NCI-H526 (cell line): ENCODE measurements around the gene LRP1-AS.

Experiments used
- DNase-seq, 2 experiments: peaks; one replicate each; lab custom pipeline; 2025; lab: John Stamatoyannopoulos, UW

The LRP1-AS gene

DNA sequence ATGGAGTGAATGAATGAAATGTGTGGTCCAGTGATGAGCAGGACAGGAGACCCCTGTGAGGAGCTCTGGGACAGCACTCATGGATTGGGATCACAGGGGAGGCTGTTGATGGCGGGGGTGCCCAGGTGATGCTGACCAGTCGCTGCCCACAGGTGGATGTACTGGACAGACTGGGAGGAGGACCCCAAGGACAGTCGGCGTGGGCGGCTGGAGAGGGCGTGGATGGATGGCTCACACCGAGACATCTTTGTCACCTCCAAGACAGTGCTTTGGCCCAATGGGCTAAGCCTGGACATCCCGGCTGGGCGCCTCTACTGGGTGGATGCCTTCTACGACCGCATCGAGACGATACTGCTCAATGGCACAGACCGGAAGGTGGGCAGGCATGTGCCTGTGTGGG is 13.3 kb upstream of the LRP1-AS start:
- no peak for DNase-seq

DNA sequence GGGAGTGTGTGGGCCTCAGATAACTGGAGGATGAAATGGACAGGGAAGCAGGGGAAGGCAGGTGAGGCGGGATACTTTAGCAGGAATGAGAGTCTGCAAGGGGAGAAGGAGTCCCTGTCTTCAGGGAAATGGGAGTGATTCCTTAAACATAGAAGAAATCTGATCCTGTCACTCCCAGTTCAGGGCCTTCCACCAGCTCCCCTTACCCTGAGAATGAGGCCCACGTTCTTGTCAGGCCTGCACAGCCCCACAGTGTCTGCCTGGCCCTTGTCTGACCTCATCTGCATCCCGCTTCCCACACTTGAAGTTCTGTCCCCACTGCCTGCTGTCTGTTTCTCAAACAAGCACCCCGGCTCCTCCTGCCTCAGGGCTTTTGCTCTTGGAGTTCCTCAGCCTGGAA is 12.6 kb upstream of the LRP1-AS start:
- no peak for DNase-seq

DNA sequence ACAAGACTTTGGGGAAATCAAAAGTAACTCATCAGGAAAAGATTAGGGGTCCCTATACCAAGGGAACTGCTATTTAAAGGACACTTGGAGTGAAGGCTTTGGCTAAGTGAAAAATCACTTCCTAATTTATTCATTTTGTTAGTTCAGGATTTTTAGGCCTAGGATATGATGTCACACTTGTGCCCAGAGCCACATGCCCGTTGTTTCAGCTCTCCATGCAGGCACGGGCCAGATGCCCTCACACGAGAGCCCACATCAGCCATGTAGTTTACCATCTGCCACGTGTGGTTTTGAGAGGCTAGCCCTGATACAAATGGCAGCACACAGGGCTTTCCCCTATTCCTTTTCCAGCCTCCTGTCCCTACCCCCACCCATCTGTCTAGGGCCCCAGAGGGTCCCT is 11.9 kb upstream of the LRP1-AS start:
- no peak for DNase-seq

DNA sequence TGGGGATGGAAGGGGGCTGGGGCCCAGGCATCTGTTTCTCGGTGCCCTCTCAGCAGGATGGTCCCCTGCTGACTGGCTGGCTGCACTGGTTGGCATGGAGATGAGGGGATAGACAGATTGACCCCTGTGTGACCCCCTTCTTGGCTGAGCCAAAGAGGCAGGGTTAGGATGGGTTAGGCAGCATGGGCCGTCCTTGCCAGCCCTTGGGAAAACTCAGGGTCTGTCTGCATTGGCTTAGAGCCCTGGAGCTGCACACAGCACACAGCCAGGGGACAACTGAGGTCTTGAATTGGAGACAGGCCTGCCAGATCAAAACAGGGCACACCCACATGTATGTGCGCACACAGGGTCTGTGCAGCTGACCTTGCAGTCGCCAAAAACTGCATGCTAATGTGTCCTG is 11.2 kb upstream of the LRP1-AS start:
- no peak for DNase-seq

DNA sequence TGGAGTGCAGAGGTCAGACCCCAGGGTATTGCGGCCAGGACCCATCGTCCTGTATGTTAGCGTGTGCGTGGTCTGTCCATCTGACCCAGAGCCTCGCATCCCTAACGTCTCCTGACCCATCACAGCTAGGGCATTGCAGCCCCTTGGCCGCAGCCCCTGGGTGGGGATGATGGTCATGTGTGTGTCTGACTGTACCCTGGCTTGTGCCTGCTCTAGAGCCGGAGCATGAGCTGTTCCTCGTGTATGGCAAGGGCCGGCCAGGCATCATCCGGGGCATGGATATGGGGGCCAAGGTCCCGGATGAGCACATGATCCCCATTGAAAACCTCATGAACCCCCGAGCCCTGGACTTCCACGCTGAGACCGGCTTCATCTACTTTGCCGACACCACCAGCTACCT is 10.8 kb upstream of the LRP1-AS start:
- no peak for DNase-seq

DNA sequence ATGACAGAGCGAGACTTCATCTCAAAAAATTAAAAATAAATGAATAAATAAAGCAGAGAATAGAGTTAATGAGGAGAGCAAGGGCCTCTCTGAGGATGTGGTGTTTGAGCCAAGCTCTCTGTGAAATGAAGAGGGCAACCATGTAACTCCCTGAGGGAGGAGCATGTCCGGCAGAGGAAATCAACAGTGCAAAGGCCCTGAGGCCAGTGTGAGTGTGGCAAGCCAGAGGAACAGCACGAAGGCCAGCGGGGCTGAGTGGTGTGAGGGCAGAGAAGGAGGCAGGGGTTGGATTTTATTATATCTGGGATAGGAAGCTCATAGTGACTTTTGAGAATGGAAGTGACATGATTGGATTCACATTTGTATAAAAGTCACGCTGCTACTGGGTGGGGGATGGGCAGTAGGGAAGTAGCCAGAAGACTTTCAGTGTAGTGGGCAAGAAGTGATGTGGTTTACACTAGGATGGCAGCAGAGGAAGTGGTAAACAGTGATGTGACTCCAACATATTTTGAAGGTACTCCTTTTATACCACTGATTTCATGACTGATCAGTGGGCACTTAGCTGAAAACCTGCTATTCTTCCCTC is 10.3 kb upstream of the LRP1-AS start:
- no peak for DNase-seq

DNA sequence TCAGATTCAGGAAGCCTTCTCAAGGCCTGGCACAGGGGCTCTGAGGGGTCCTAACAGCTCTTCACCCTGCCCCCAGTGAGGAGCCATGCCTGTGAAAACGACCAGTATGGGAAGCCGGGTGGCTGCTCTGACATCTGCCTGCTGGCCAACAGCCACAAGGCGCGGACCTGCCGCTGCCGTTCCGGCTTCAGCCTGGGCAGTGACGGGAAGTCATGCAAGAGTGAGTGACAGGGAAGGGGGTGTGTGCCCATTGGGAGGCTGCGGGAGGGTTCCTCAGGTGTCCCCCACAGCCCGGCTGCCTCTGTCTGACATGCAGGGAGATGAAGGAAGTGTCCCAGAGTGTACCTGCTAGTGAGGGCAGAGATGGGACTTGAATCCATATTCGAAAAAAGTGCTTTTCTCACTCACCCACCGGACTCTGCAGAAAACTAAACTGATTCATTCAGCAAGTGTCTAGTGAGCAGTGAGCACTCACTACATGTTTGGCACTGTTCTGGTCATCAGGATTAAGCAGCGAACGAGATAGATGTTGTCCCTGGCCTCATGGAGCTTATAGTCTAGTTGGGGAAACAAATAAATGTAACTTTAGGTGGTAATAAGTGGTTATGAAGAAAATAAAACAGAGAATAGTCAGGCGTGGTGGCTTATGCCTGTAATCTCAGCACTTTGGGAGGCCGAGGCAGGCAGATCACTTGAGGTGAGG is 9.4 kb upstream of the LRP1-AS start:
- DNase-seq, result no peak

- peak; percentile 34 to 63 for DNase-seq
Measured at GRCh38 chr12:57154804-57155434, 7.5 kb upstream of the LRP1-AS start.

GRCh38 chr12:57154076-57154475 is 6.7 kb upstream of the LRP1-AS start:
- no peak for DNase-seq

DNA sequence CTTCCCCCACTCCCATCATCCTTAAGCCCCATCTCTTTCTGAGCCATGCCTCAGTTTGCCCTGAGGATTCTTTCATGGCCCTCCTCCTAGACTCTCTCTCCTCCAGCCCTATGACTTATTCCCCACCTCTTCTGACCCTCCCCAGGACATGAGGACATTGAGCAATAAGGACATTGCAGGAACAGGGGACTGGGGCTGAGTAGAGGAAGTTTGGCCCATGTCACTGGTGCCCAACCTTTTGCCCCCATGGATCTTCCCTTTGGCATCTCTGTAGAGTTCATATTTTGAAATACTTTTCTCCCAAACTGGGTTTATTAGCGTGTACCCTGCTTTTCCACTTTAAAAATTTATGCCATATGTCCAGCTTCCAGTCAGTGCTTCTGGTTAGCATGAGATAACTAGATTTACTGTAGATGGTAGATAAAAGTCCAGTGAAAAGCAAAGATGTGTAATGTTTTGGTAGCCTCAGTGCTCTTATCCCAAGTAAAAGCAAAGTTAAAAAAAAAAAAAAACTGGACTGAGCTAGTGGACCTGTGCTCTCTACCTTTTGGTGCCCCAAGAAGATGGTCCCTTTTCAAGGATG is 6.1 kb upstream of the LRP1-AS start:
- no peak for DNase-seq

GRCh38 chr12:57152639-57153038 is 5.2 kb upstream of the LRP1-AS start:
- DNase-seq, result no peak

- no peak for DNase-seq
Measured at GRCh38 chr12:57151741-57152630, 4.6 kb upstream of the LRP1-AS start.

DNA sequence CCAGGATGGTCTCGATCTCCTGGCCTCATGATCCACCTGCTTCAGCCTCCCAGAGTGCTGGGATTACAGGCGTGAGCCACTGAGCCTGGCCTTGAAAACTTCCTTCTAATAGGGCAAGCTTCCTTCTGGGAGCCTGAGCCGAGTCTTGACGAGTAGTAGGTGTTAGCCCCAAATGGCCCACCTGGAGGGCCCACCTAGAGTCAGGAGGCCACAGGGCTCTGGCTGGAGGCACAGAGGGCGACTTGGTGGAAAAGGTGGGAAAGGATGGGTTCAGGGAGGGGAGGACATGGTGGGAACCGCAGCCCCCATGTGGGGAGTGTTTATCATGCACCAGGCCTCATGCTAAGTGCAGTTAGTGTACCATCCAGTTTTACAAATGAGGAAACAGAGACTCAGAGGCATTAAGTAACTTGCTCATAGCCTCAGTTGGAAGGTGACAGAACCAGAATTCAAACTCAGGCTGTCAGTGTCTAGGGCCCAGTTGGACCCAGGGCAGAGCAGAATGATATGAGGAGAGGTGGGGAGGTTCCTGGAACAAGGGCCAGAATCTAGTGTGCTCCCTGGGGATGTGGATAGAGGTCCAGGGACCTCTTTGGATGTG is 3.1 kb upstream of the LRP1-AS start:
- no peak for DNase-seq

- DNase-seq, result no peak
Measured at GRCh38 chr12:57149245-57149900, 2.0 kb upstream of the LRP1-AS start.

- DNase-seq, result no peak
Measured at GRCh38 chr12:57148469-57149244, 1.2 kb upstream of the LRP1-AS start.

DNA sequence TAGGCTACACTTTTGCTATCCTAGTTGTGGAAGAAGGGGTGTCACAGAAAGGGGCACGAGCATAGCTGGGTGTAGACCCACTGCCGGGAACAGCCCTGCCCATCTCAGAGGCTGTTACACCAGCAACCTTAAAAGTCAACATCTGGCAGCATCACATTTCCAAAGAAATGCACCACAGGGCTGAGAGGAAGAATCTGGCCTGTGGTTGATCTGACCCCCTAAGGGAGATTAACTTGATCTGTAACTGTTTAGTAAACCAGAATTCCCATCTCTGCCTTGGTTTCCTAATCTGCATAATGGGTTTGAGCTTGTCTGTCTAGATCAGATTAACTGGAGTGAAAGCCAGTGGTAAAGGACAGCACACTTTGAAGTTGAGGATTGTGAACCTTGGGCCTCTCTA is 1.3 kb downstream of the LRP1-AS start:
- no peak for DNase-seq

DNA sequence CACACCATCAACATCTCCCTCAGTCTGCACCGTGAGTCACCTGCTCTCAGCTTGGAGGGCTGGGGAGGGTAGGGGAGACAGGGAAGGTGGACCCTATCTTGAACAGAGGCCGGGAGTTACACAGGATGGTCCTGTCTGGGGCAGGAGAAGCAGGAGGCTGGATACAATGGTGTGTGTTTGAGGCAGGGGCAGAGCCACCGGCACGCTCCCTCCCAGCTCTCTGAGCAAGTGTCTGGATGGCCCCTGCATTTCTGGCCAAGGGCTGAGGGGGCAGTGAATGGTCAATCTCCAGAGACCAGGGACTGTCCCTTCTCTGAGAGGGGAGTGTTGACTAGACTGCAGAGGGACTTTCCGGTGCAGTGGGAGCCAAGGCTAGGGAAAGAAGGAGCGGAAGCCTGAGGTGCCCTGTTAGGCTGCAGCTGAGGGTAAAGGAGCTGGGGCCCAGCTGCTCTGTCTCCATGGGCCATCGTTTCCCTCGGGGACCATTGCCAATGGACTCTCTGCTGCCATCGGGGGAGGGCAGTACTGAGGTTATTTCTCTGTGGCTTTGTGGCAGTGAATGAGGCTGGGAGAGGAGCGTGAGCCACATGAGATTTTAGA is 1.9 kb downstream of the LRP1-AS start:
- no peak for DNase-seq

GRCh38 chr12:57143454-57143853 is 4.0 kb downstream of the LRP1-AS start:
- no peak for DNase-seq

GRCh38 chr12:57142727-57143126 is 4.7 kb downstream of the LRP1-AS start:
- DNase-seq, result no peak

DNA sequence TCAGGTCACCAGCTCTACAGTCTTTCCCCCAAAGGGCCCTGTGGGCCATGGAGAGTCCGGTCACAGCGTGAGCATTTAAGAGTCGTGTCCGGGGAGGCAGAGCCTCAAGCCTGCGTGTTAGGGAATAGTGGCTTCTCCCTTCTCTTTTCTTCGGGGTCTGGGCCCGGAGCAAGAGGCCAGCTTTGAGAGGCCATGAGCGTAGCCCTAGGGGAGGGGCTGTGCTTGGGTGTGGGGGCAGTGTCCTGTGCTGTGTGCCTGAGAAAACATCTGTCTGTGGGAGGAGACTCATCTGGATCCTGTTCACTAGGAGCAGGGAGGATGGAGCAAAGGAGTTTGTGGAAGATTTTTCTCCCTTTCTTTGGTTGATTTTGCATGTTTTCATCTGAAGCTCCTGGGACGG is 5.3 kb downstream of the LRP1-AS start:
- no peak for DNase-seq
